Loucy (cell line): ENCODE measurements around the gene SLC26A11.

Source experiments
- H2AFZ ChIP-seq: fragments of 200-600 bp; sonication (generic); 2 replicates; pipeline ENCODE4 v1.6.0; 2016; ENCODE audit warnings: antibody characterized with exemption, mild to moderate bottlenecking, low read length, moderate library complexity
- H3F3A ChIP-seq: fragments of 200-600 bp; 2 replicates; pipeline ENCODE4 v1.6.0; 2016; ENCODE audit warnings: antibody characterized with exemption, low read depth, mild to moderate bottlenecking
- H3K27me3 ChIP-seq: fragments of 200-600 bp; sonication (generic); 2 replicates; pipeline ENCODE4 v1.6.1; 2014; ENCODE audit warnings: low read length, mild to moderate bottlenecking; ENCODE audit not compliant: insufficient read depth, poor library complexity, severe bottlenecking
- H3K36me3 ChIP-seq: fragments of 200-600 bp; sonication (generic); 2 replicates; pipeline ENCODE4 v1.6.1; 2016; ENCODE audit warnings: low read length; ENCODE audit not compliant: insufficient read depth
- H3K4me1 ChIP-seq: fragments of 200-600 bp; sonication (generic); 2 replicates; pipeline ENCODE4 v1.5.1; 2014; ENCODE audit warnings: low read length, mild to moderate bottlenecking; ENCODE audit not compliant: insufficient read depth, poor library complexity, severe bottlenecking
- H3K4me2 ChIP-seq: fragments of 200-600 bp; sonication (generic); 2 replicates; pipeline ENCODE4 v1.6.0; 2014; ENCODE audit warnings: antibody characterized with exemption, low read length, low read depth, mild to moderate bottlenecking; ENCODE audit not compliant: poor library complexity, severe bottlenecking
- H3K4me3 ChIP-seq: fragments of 200-600 bp; sonication (generic); 2 replicates; pipeline ENCODE4 v1.5.1; 2014; ENCODE audit warnings: low read length, mild to moderate bottlenecking, mixed read lengths; ENCODE audit not compliant: poor library complexity, severe bottlenecking
- H3K79me2 ChIP-seq: fragments of 200-600 bp; sonication (generic); 2 replicates; pipeline ENCODE4 v1.6.1; 2014; ENCODE audit warnings: low read length; ENCODE audit not compliant: insufficient read depth
- H3K9ac ChIP-seq: fragments of 200-600 bp; sonication (generic); 2 replicates; pipeline ENCODE4 v1.6.0; 2014; ENCODE audit warnings: mild to moderate bottlenecking, low read depth, low read length, moderate library complexity; ENCODE audit not compliant: poor library complexity, severe bottlenecking
- H3K9me2 ChIP-seq: fragments of 200-600 bp; sonication (generic); replicated peaks from 2 replicates; pipeline ENCODE4 v1.6.1; 2016; ENCODE audit warnings: low read depth, low read length, mixed read lengths
- H3K9me3 ChIP-seq: fragments of 200-600 bp; sonication (generic); 2 replicates; pipeline ENCODE4 v1.6.1; 2014; ENCODE audit warnings: mild to moderate bottlenecking, antibody characterized with exemption, low read length, low read depth; ENCODE audit not compliant: insufficient read depth
- H4K20me1 ChIP-seq: fragments of 200-600 bp; sonication (generic); 2 replicates; pipeline ENCODE4 v1.6.0; 2014; ENCODE audit warnings: antibody characterized with exemption, low read length, mild to moderate bottlenecking; ENCODE audit not compliant: insufficient read depth, poor library complexity, severe bottlenecking
- EZH2phosphoT487 ChIP-seq: fragments of 200-600 bp; IDR thresholded peaks from 2 replicates; pipeline ENCODE4 v1.6.1; 2018; ENCODE audit warnings: antibody characterized with exemption, mild to moderate bottlenecking, moderate library complexity, borderline replicate concordance
- TF ChIP-seq, protein P1 (sequence below): fragments of 200-600 bp; sonication (generic); conservative IDR thresholded peaks from 2 replicates; pipeline ENCODE4 v1.5.1; 2014; ENCODE audit warnings: mild to moderate bottlenecking, antibody characterized with exemption, low read length

The SLC26A11 gene

DNA sequence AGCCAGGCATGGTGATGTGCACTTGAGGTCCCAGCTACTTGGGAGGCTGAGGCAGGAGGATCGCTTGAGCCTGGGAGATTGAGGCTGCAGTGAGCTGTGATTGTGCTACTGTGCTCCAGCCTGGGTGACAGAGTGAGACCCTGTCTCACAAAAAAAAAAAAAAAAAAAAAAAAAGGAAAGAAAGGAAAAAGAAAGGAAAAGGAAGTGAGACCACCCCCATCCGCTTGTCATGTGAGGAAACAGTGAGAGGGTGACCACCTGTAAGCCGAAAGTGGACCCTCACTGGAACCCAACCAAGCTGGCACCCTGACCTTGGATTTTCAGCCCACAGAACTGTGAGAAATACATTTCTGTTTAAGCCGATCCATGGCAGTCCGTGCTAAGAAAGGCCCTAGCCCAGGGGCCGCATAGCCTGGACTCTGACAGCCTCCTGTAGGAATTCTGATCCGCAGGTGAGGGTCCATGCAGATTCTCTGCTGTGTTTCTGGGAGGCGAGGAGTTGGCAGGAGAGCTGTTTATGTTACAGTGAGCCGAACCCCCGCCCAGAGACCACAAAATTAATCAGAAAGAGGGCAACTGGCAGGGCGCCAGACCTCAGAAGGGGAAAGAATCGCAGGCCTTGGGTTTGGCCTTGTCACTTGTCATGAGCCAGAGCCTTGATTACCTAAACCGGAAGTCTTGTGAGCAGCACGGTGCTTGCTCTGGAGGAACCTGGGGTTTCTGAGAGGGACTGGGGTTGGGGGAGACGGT, 1.0 kb upstream of the SLC26A11 start:
- Histone ChIP-seq H2AFZ (no peak overlapping the region), H3K27me3 (peaks cover 16% of the 10 kb centered on the region), H3K4me2 (peak overlapping the region; percentile 40), H3F3A (no peaks in the 10 kb centered on the region), H3K9me2 (no peaks in the 10 kb centered on the region), H3K4me1 (peaks cover 7% of the 10 kb centered on the region), H3K9me3 (no peaks in the 10 kb centered on the region), H3K9ac (no peak overlapping the region), H3K36me3 (no peaks in the 10 kb centered on the region), H3K79me2 (no peaks in the 10 kb centered on the region), H4K20me1 (no peaks in the 10 kb centered on the region), H3K4me3 (no peak overlapping the region)
- TF ChIP-seq EZH2phosphoT487 = no peak
- TF ChIP-seq, protein P1, sequence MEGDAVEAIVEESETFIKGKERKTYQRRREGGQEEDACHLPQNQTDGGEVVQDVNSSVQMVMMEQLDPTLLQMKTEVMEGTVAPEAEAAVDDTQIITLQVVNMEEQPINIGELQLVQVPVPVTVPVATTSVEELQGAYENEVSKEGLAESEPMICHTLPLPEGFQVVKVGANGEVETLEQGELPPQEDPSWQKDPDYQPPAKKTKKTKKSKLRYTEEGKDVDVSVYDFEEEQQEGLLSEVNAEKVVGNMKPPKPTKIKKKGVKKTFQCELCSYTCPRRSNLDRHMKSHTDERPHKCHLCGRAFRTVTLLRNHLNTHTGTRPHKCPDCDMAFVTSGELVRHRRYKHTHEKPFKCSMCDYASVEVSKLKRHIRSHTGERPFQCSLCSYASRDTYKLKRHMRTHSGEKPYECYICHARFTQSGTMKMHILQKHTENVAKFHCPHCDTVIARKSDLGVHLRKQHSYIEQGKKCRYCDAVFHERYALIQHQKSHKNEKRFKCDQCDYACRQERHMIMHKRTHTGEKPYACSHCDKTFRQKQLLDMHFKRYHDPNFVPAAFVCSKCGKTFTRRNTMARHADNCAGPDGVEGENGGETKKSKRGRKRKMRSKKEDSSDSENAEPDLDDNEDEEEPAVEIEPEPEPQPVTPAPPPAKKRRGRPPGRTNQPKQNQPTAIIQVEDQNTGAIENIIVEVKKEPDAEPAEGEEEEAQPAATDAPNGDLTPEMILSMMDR = no peak

DNA sequence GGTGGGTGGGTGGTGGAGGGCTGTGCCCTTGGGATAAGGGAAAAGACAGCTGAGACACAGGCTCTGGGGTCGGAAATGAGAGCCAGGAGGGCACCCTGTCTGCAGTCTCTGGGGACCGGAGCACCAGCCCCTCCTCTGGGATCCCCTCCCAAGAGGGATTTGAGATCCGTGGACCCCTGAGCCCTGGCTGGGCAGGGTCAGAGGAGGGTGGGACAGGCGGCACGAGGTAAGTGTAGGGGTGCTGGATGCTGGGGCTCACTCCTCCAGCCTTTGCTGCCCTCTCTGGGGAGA, 519 bp upstream of the SLC26A11 start:
- TF ChIP-seq EZH2phosphoT487 = no peak
- TF ChIP-seq, protein P1 = no peak
- Histone ChIP-seq H3K9ac (no peak overlapping the region), H4K20me1 (no peaks in the 10 kb centered on the region), H3K4me2 (peak overlapping the region; percentile 40), H3K4me3 (no peak overlapping the region), H3K36me3 (no peaks in the 10 kb centered on the region), H3K9me2 (no peaks in the 10 kb centered on the region), H3K4me1 (peaks cover 7% of the 10 kb centered on the region), H3K79me2 (no peaks in the 10 kb centered on the region), H3K9me3 (no peaks in the 10 kb centered on the region), H2AFZ (no peak overlapping the region), H3K27me3 (peaks cover 16% of the 10 kb centered on the region), H3F3A (no peaks in the 10 kb centered on the region)

DNA sequence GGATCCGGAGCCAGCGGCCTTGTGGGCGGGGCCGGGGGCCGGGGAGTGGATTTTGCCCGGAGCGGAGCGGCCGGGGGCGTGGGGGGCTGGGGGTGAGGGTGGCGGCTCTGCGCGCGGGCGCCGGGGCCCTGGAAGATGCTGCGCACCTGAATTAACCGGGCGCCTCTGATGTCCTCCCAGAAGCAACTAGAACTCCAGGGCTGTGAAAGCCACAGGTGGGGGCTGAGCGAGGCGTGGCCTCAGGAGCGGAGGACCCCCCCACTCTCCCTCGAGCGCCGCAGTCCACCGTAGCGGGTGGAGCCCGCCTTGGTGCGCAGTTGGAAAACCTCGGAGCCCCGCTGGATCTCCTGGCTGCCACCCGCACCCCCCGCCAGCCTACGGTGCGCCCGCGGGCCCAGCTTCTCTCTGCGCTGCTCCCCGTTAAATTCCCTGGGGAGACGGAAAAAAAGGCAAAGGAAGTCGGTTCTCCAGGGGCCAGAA, 549 bp downstream of the SLC26A11 start:
- no peaks in the 10 kb centered on the region for H3F3A ChIP-seq
- H3K4me3 ChIP-seq = no peak overlapping the region
- H3K79me2 ChIP-seq = no peaks in the 10 kb centered on the region
- no peak overlapping the region for H3K4me2 ChIP-seq
- no peaks in the 10 kb centered on the region for H3K36me3 ChIP-seq
- H3K9me3 ChIP-seq = no peaks in the 10 kb centered on the region
- H3K27me3 ChIP-seq = peaks cover 16% of the 10 kb centered on the region
- no peak overlapping the region for H3K9ac ChIP-seq
- H3K4me1 ChIP-seq = peaks cover 7% of the 10 kb centered on the region
- TF ChIP-seq, protein P1 = no peak
- TF ChIP-seq EZH2phosphoT487 = no peak
- H2AFZ ChIP-seq = no peak overlapping the region
- H4K20me1 ChIP-seq = no peaks in the 10 kb centered on the region
- no peaks in the 10 kb centered on the region for H3K9me2 ChIP-seq
